ENCODE results near the gene UBL7. TPM values are rescaled to one million over a fixed set of nuclear protein-coding genes. Genes with fewer than 3 reads are reported as not detected.
"Not testable (repeated sequence)": the region's sequence is repeated elsewhere in the genome, so short reads cannot be mapped to it uniquely, and the experiment has no call there.

Gene UBL7
- total RNA-seq, 2 experiments from 2014 or later, result 29.5 to 44.1 TPM

DNA sequence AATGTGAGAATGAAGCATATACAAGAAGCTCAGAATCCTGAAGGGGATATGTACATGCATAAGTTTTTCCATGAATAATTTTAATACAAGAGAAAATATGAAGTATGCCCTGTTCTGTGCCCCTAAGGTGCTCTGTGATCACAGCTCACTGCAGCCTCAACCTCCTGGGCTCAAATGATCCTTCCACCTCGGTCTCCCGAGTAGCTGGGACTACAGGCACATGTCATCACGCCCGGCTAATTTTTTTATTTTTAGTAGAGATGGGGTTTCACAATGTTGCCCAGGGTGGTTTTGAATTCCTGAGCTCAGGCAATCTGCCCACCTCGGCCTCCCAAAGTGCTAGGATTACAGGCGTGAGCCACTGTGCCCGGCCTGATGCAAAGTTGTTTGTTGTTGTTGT, 10.7 kb upstream of the UBL7 start:
- POLR2A ChIA-PET, result interaction anchor here (0.7 kb wide), 1 partner anchor 183 kb away, joined by 3 read pairs; no protein-coding TSS in a partner anchor
- DNase-seq (ENCODE audit: low spot score); H3K9me2 ChIP-seq (ENCODE audit: insufficient read depth, low read length); H3K27ac ChIP-seq (ENCODE audit: low read depth, low read length, poor library complexity, severe bottlenecking); H3K4me3 ChIP-seq (ENCODE audit: low read depth, low read length, poor library complexity, severe bottlenecking); BruUV-seq (replicated peaks); H3K4me1 ChIP-seq (ENCODE audit: insufficient read depth, low read length, poor library complexity, severe bottlenecking); H4K20me1 ChIP-seq (ENCODE audit: insufficient read depth, low read length); CTCF ChIA-PET (ENCODE audit: unreplicated experiment); H3K9me3 ChIP-seq (ENCODE audit: low read length); intact Hi-C loops (cut with micrococcal nuclease; ENCODE audit: unreplicated experiment); H3K4me2 ChIP-seq (ENCODE audit: low read length); H2AFZ ChIP-seq (ENCODE audit: low read length); H3K79me2 ChIP-seq (ENCODE audit: insufficient read depth, low read depth, low read length): not testable (repeated sequence)
- H3K36me3 ChIP-seq (ENCODE audit: insufficient read depth, low read length), result peaks cover 16% of the 10 kb centered on the region; the same call in 1 of the 2 replicates

- no peak overlapping the region for H3K4me3 ChIP-seq (ENCODE audit: low read depth, low read length, poor library complexity, severe bottlenecking)
- no peak for DNase-seq (ENCODE audit: low spot score)
- H3K36me3 ChIP-seq (ENCODE audit: insufficient read depth, low read length), result peaks cover 16% of the 10 kb centered on the region
- no peaks in the 10 kb centered on the region for H4K20me1 ChIP-seq (ENCODE audit: insufficient read depth, low read length)
- no peak for TF ChIP-seq EZH2phosphoT487 (IDR thresholded peaks at IDR 0.05; ENCODE audit: borderline replicate concordance, low read depth, low read length)
- TF ChIP-seq, protein P1, sequence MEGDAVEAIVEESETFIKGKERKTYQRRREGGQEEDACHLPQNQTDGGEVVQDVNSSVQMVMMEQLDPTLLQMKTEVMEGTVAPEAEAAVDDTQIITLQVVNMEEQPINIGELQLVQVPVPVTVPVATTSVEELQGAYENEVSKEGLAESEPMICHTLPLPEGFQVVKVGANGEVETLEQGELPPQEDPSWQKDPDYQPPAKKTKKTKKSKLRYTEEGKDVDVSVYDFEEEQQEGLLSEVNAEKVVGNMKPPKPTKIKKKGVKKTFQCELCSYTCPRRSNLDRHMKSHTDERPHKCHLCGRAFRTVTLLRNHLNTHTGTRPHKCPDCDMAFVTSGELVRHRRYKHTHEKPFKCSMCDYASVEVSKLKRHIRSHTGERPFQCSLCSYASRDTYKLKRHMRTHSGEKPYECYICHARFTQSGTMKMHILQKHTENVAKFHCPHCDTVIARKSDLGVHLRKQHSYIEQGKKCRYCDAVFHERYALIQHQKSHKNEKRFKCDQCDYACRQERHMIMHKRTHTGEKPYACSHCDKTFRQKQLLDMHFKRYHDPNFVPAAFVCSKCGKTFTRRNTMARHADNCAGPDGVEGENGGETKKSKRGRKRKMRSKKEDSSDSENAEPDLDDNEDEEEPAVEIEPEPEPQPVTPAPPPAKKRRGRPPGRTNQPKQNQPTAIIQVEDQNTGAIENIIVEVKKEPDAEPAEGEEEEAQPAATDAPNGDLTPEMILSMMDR (conservative IDR thresholded peaks at IDR 0.05; ENCODE audit: low read length), result no peak
- no peak overlapping the region for H3K27ac ChIP-seq (ENCODE audit: low read depth, low read length, poor library complexity, severe bottlenecking)
- no peaks in the 10 kb centered on the region for H3K9me2 ChIP-seq (ENCODE audit: insufficient read depth, low read length)
- BruUV-seq (replicated peaks), result no TSS peak
- no peaks in the 10 kb centered on the region for H3K4me1 ChIP-seq (ENCODE audit: insufficient read depth, low read length, poor library complexity, severe bottlenecking)
- intact Hi-C loops (cut with micrococcal nuclease; ENCODE audit: unreplicated experiment), result no loop called here
- H2AFZ ChIP-seq (ENCODE audit: low read length), result no peak overlapping the region
- H3K9me3 ChIP-seq (ENCODE audit: low read length), result no peaks in the 10 kb centered on the region
- no peak overlapping the region for H3K4me2 ChIP-seq (ENCODE audit: low read length)
- POLR2A ChIA-PET, result no interaction called here
- H3K79me2 ChIP-seq (ENCODE audit: insufficient read depth, low read depth, low read length), result no peaks in the 10 kb centered on the region
- CTCF ChIA-PET (ENCODE audit: unreplicated experiment), result interaction anchor here (0.5 kb wide), 1 partner anchor 292 kb away, joined by 3 read pairs; no protein-coding TSS in a partner anchor
Measured at GRCh38 chr15:74470631-74471395, 9.9 kb upstream of the UBL7 start.

- H3K9me3 ChIP-seq (ENCODE audit: low read length), result peaks cover 2% of the 10 kb centered on the region; the same call in 1 of the 2 replicates
- ChIA-PET POLR2A (interaction anchor here (0.7 to 0.8 kb wide), 4 partner anchors 14 to 961 kb away, joined by 3 to 5 read pairs (median 4); no protein-coding TSS in a partner anchor), CTCF (ENCODE audit: unreplicated experiment) (interaction anchor here (1.1 kb wide), 1 partner anchor 163 kb away, joined by 3 read pairs; no protein-coding TSS in a partner anchor)
- no peak overlapping the region for H2AFZ ChIP-seq (ENCODE audit: low read length)
- no peaks in the 10 kb centered on the region for H3K9me2 ChIP-seq (ENCODE audit: insufficient read depth, low read length)
- H3K4me2 ChIP-seq (ENCODE audit: low read length), result no peak overlapping the region
- H3K36me3 ChIP-seq (ENCODE audit: insufficient read depth, low read length), result peaks cover 9% of the 10 kb centered on the region
- intact Hi-C loops (cut with micrococcal nuclease; ENCODE audit: unreplicated experiment), result loop anchor here (10.0 kb wide), 1 partner anchor 474 kb away; the partner anchor contains the start of genes PML and STOML1
- no TSS peak for BruUV-seq (replicated peaks)
- H3K4me1 ChIP-seq (ENCODE audit: insufficient read depth, low read length, poor library complexity, severe bottlenecking), result peaks cover 12% of the 10 kb centered on the region
- TF ChIP-seq, protein P1 (conservative IDR thresholded peaks at IDR 0.05; ENCODE audit: low read length), result no peak
- no peak for TF ChIP-seq EZH2phosphoT487 (IDR thresholded peaks at IDR 0.05; ENCODE audit: borderline replicate concordance, low read depth, low read length)
- no peaks in the 10 kb centered on the region; the same call in 1 of the 2 replicates for H3K79me2 ChIP-seq (ENCODE audit: insufficient read depth, low read depth, low read length)
- no peak for DNase-seq (ENCODE audit: low spot score)
- no peak overlapping the region for H3K4me3 ChIP-seq (ENCODE audit: low read depth, low read length, poor library complexity, severe bottlenecking)
- H4K20me1 ChIP-seq (ENCODE audit: insufficient read depth, low read length), result no peaks in the 10 kb centered on the region
- H3K27ac ChIP-seq (ENCODE audit: low read depth, low read length, poor library complexity, severe bottlenecking), result no peak overlapping the region
Measured at GRCh38 chr15:74468341-74469032, 7.5 kb upstream of the UBL7 start.
